Hematopoietic multipotent progenitor cell treated with erythropoietin and hydrocortisone succinate and interleukin-3 and kit ligand, for 17 days (in vitro differentiated cells): Measurements from ENCODE around the gene PAH.
"Not testable (repeated sequence)": the region's sequence is repeated elsewhere in the genome, so short reads cannot be mapped to it uniquely, and the experiment has no call there.

Experiments
- DNase-seq: peaks from one replicate; pipeline ENCODE4 v3.0.0-alpha.2; 2015; ENCODE audit warnings: low spot score

The PAH gene

GRCh38 chr12:102891756-102892155 lies 25.3 kb downstream of the PAH start:
- no peak for DNase-seq

- DNase-seq: no peak
Measured at GRCh38 chr12:102888511-102888910, 28.5 kb downstream of the PAH start.

- DNase-seq: no peak
Measured at GRCh38 chr12:102885043-102885932, 31.8 kb downstream of the PAH start.

GRCh38 chr12:102883204-102883799 lies 33.7 kb downstream of the PAH start:
- no peak for DNase-seq

GRCh38 chr12:102880783-102881182 lies 36.3 kb downstream of the PAH start:
- no peak for DNase-seq

- no peak for DNase-seq
Measured at GRCh38 chr12:102879144-102879763, 37.8 kb downstream of the PAH start.

- DNase-seq: no peak
Measured at GRCh38 chr12:102876883-102877282, 40.2 kb downstream of the PAH start.

GRCh38 chr12:102874819-102875218 lies 42.2 kb downstream of the PAH start:
- DNase-seq: no peak

- no peak for DNase-seq
Measured at GRCh38 chr12:102873077-102873476, 44.0 kb downstream of the PAH start.

GRCh38 chr12:102871014-102871413 lies 46.0 kb downstream of the PAH start:
- DNase-seq: no peak

GRCh38 chr12:102869571-102869970 lies 47.5 kb downstream of the PAH start:
- DNase-seq: no peak

GRCh38 chr12:102865821-102866615 lies 51.0 kb downstream of the PAH start:
- DNase-seq: no peak

GRCh38 chr12:102862486-102862885 lies 54.6 kb downstream of the PAH start:
- DNase-seq: no peak

GRCh38 chr12:102851246-102851645 lies 65.8 kb downstream of the PAH start:
- no peak for DNase-seq

- no peak for DNase-seq
Measured at GRCh38 chr12:102849722-102850447, 67.2 kb downstream of the PAH start.

GRCh38 chr12:102848832-102849231 lies 68.2 kb downstream of the PAH start:
- no peak for DNase-seq

- DNase-seq: no peak
Measured at GRCh38 chr12:102847131-102847530, 69.9 kb downstream of the PAH start.

GRCh38 chr12:102833687-102834441 lies 83.2 kb downstream of the PAH start:
- DNase-seq: no peak

- not testable (repeated sequence) for DNase-seq
Measured at GRCh38 chr12:102832826-102833225, 84.2 kb downstream of the PAH start.

- DNase-seq: no peak
Measured at GRCh38 chr12:102824218-102824835, 92.7 kb downstream of the PAH start.
